WTC11 (cell line): Measurements from ENCODE around the gene FAM124B.

Experiments
- CTCF ChIP-seq: fragments of 200-600 bp; IDR thresholded peaks from 2 replicates; pipeline ENCODE4 v1.8.0; 2022; ENCODE audit warnings: antibody characterized with exemption
- ELF4 ChIP-seq: sonication (generic); formaldehyde crosslinking; IDR thresholded peaks from 2 replicates; pipeline ENCODE4 v1.8.1; 2022; ENCODE audit warnings: low read depth, mild to moderate bottlenecking, moderate library complexity, missing genetic modification reagents
- FOXJ3 ChIP-seq: sonication (generic); formaldehyde crosslinking; IDR thresholded peaks from 2 replicates; pipeline ENCODE4 v1.9.0; 2021; ENCODE audit warnings: missing genetic modification reagents, mild to moderate bottlenecking, borderline replicate concordance
- SP1 ChIP-seq: sonication (generic); formaldehyde crosslinking; conservative IDR thresholded peaks from 2 replicates; pipeline ENCODE4 v1.8.1; 2022; ENCODE audit warnings: missing genetic modification reagents
- TP53 ChIP-seq: sonication (generic); formaldehyde crosslinking; IDR thresholded peaks from 2 replicates; pipeline ENCODE4 v1.8.1; 2023; ENCODE audit warnings: mild to moderate bottlenecking, missing genetic modification reagents
- ZNF138 ChIP-seq: sonication (generic); formaldehyde crosslinking; conservative IDR thresholded peaks from 2 replicates; pipeline ENCODE4 v1.8.1; 2022; ENCODE audit warnings: mild to moderate bottlenecking, moderate library complexity, missing genetic modification reagents

DNA sequence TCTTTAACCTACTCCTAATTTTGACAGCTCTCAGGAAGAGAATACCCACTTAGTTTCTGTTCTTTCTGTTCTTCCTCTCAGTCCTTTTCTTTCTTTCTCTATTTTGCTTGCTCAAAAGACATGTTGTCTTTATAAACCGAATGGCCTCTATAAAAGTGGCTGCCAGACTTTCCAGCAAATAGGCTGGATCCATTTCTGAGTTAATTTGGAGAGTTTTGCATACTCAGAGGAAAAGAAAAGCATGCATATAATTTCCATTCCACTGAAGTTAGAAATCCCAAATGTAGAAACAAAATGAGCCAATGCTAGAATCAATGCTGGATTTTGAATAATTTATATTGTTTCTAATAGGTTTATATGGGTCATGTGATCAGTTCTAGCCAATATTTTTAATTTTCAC is 65.9 kb downstream of the FAM124B start:
- no peak for TF ChIP-seq CTCF
- no peak for TF ChIP-seq FOXJ3 (CRISPR knock-in tag)
- no peak for TF ChIP-seq ELF4 (CRISPR knock-in tag)
- TF ChIP-seq SP1 (CRISPR knock-in tag): no peak
- no peak for TF ChIP-seq TP53 (CRISPR knock-in tag)
- no peak for TF ChIP-seq ZNF138 (CRISPR knock-in tag)
